ENCODE data around the gene USP21. TPM values are rescaled to one million over a fixed set of nuclear protein-coding genes. Genes with fewer than 3 reads are reported as not detected.

The USP21 gene
- total and polyA plus RNA-seq, 12 donors: 12.0 to 44.9 (median 28.2) TPM

- intact Hi-C loops (cut with DNase I): no loop called here
These were observed 21.3 kb downstream of the USP21 start for GRCh38 chr1:161180639-161181038.

GRCh38 chr1:161182214-161182613 is 22.9 kb downstream of the USP21 start:
- Histone ChIP-seq H3K36me3 (replicated peaks in 1 of 2) (no peaks in the 10 kb centered on the region), H3K4me1 (replicated peaks in 1 of 2) (peaks cover 0 to 19% of the 10 kb centered on the region in 2 donors), H3K9me3 (replicated peaks in 1 of 3) (no peaks in the 10 kb centered on the region), H3K4me3 (no peak overlapping the region), H3K27ac (no peak overlapping the region), H3K27me3 (no peaks in the 10 kb centered on the region)
- intact Hi-C loops (cut with DNase I): no loop called here
- TF ChIP-seq CTCF (IDR thresholded peaks at IDR 0.05) (no peak), POLR2A (IDR thresholded peaks at IDR 0.05) (no peak)
- WGBS, 4 donors: 79 to 93% (median 93%) methylated on average over 1 of the region's 1 CpG; no CpG with 5 or more reads in 1 of the 4 donors
- DNase-seq: no peak

More at GRCh38 chr1:161180639-161181038, 21.3 kb downstream of the USP21 start:
- H3K4me3 ChIP-seq: no peak overlapping the region
- H3K9me3 ChIP-seq (replicated peaks in 1 of 3): no peaks in the 10 kb centered on the region
- no peaks in the 10 kb centered on the region for H3K27me3 ChIP-seq
- peaks cover 6 to 23% of the 10 kb centered on the region in 2 donors for H3K4me1 ChIP-seq (replicated peaks in 1 of 2)
- H3K36me3 ChIP-seq (replicated peaks in 1 of 2): peaks cover 0 to under 1% of the 10 kb centered on the region in 2 donors
- 62 to 78% (median 65%) methylated on average over 1 of the region's 1 CpG for WGBS, 4 donors
- no peak overlapping the region for H3K27ac ChIP-seq
- no peak for DNase-seq
- TF ChIP-seq CTCF (IDR thresholded peaks at IDR 0.05) (peak in 4 of 6 experiments; percentile 20 to 39 (median 34)), POLR2A (IDR thresholded peaks at IDR 0.05) (no peak)

GRCh38 chr1:161185282-161185682 is 26.0 kb downstream of the USP21 start:
- no peaks in the 10 kb centered on the region for H3K36me3 ChIP-seq (replicated peaks in 1 of 2)
- intact Hi-C loops (cut with DNase I): no loop called here
- no peak overlapping the region for H3K4me3 ChIP-seq
- H3K9me3 ChIP-seq (replicated peaks in 1 of 3): no peaks in the 10 kb centered on the region
- WGBS, 4 donors: 13 to 25% (median 21%) methylated on average over 3 of the region's 3 CpGs
- H3K27ac ChIP-seq: peak overlapping the region in 3 of 5 donors; percentile 19 to 88 (median 84)
- no peaks in the 10 kb centered on the region for H3K27me3 ChIP-seq
- DNase-seq: peak; percentile 64 to 93 (median 82)
- peaks cover 0 to 12% of the 10 kb centered on the region in 2 donors for H3K4me1 ChIP-seq (replicated peaks in 1 of 2)
- TF ChIP-seq CTCF (IDR thresholded peaks at IDR 0.05) (no peak), POLR2A (IDR thresholded peaks at IDR 0.05) (no peak)

GRCh38 chr1:161185732-161186311 is 26.5 kb downstream of the USP21 start:
- intact Hi-C loops (cut with DNase I): no loop called here
- Histone ChIP-seq H3K9me3 (replicated peaks in 1 of 3) (no peaks in the 10 kb centered on the region), H3K4me3 (no peak overlapping the region), H3K27me3 (no peaks in the 10 kb centered on the region), H3K36me3 (replicated peaks in 1 of 2) (no peaks in the 10 kb centered on the region), H3K4me1 (replicated peaks in 1 of 2) (peaks cover 0 to 12% of the 10 kb centered on the region in 2 donors), H3K27ac (peak overlapping the region in 3 of 5 donors; percentile 19 to 88 (median 84))
- DNase-seq: no peak
- no peak for TF ChIP-seq CTCF (IDR thresholded peaks at IDR 0.05)
- no peak for TF ChIP-seq POLR2A (IDR thresholded peaks at IDR 0.05)
- WGBS, 4 donors: 32 to 52% (median 45%) methylated on average over 2 of the region's 2 CpGs
